ENCODE results near the gene FOLR1.
"Not testable (repeated sequence)": the region's sequence is repeated elsewhere in the genome, so short reads cannot be mapped to it uniquely, and the experiment has no call there.

The FOLR1 gene

GRCh38 chr11:72204886-72205285 is 12.9 kb downstream of the FOLR1 start:
- no peak for ATAC-seq (ENCODE audit: insufficient read depth, low read depth)
- Histone ChIP-seq H3K4me3 (ENCODE audit: low read depth in 1 of 2, low read length in 2 of 2) (no peak overlapping the region), H4K20me1 (ENCODE audit: insufficient read depth, low read length) (no peaks in the 10 kb centered on the region), H2AFZ (ENCODE audit: low read depth, low read length) (no peak overlapping the region), H3K27me3 (ENCODE audit: insufficient read depth, low read length, poor library complexity) (no peaks in the 10 kb centered on the region), H3K36me3 (ENCODE audit: insufficient read depth, low read length) (no peaks in the 10 kb centered on the region), H3K9me3 (ENCODE audit: insufficient read depth, low read length, severe bottlenecking) (peaks cover 4% of the 10 kb centered on the region), H3K9ac (ENCODE audit: low read depth, low read length) (no peak overlapping the region), H3K4me1 (ENCODE audit: insufficient read depth, low read length) (no peaks in the 10 kb centered on the region), H3K4me2 (ENCODE audit: insufficient read depth, low read length) (no peak overlapping the region), H3K79me2 (ENCODE audit: insufficient read depth, low read length) (no peaks in the 10 kb centered on the region), H3K27ac (ENCODE audit: low read length) (no peak overlapping the region)
- no peak for DNase-seq
- TF ChIP-seq EZH2 (IDR thresholded peaks at IDR 0.05; ENCODE audit: borderline replicate concordance, low read depth, low read length, severe bottlenecking) (no peak), CTCF (IDR thresholded peaks at IDR 0.05; ENCODE audit: borderline replicate concordance, extremely low read depth, low read length, poor library complexity, severe bottlenecking) (no peak)

- H3K9me3 ChIP-seq (ENCODE audit: insufficient read depth, low read length, severe bottlenecking); H3K4me2 ChIP-seq (ENCODE audit: insufficient read depth, low read length); H3K27ac ChIP-seq (ENCODE audit: low read length); ATAC-seq (ENCODE audit: insufficient read depth, low read depth); H4K20me1 ChIP-seq (ENCODE audit: insufficient read depth, low read length); DNase-seq; H3K4me3 ChIP-seq (ENCODE audit: low read depth in 1 of 2, low read length in 2 of 2); H2AFZ ChIP-seq (ENCODE audit: low read depth, low read length); H3K4me1 ChIP-seq (ENCODE audit: insufficient read depth, low read length); H3K27me3 ChIP-seq (ENCODE audit: insufficient read depth, low read length, poor library complexity); H3K79me2 ChIP-seq (ENCODE audit: insufficient read depth, low read length); H3K9ac ChIP-seq (ENCODE audit: low read depth, low read length); H3K36me3 ChIP-seq (ENCODE audit: insufficient read depth, low read length): not testable (repeated sequence)
Measured at GRCh38 chr11:72206794-72207193, 14.9 kb downstream of the FOLR1 start.

GRCh38 chr11:72208281-72208680 is 16.3 kb downstream of the FOLR1 start:
- ATAC-seq (ENCODE audit: insufficient read depth, low read depth) = no peak
- DNase-seq = no peak

GRCh38 chr11:72209101-72209500 is 17.2 kb downstream of the FOLR1 start:
- Histone ChIP-seq H3K36me3 (ENCODE audit: insufficient read depth, low read length) (no peaks in the 10 kb centered on the region), H4K20me1 (ENCODE audit: insufficient read depth, low read length) (no peaks in the 10 kb centered on the region), H3K9me3 (ENCODE audit: insufficient read depth, low read length, severe bottlenecking) (peaks cover 4% of the 10 kb centered on the region), H3K4me3 (ENCODE audit: low read depth in 1 of 2, low read length in 2 of 2) (no peak overlapping the region), H3K4me1 (ENCODE audit: insufficient read depth, low read length) (no peaks in the 10 kb centered on the region), H3K27me3 (ENCODE audit: insufficient read depth, low read length, poor library complexity) (no peaks in the 10 kb centered on the region), H2AFZ (ENCODE audit: low read depth, low read length) (no peak overlapping the region), H3K27ac (ENCODE audit: low read length) (no peak overlapping the region), H3K4me2 (ENCODE audit: insufficient read depth, low read length) (no peak overlapping the region), H3K79me2 (ENCODE audit: insufficient read depth, low read length) (no peaks in the 10 kb centered on the region), H3K9ac (ENCODE audit: low read depth, low read length) (no peak overlapping the region)
- no peak for TF ChIP-seq EZH2 (IDR thresholded peaks at IDR 0.05; ENCODE audit: borderline replicate concordance, low read depth, low read length, severe bottlenecking)
- TF ChIP-seq CTCF (IDR thresholded peaks at IDR 0.05; ENCODE audit: borderline replicate concordance, extremely low read depth, low read length, poor library complexity, severe bottlenecking) = no peak
- DNase-seq = no peak
- no peak for ATAC-seq (ENCODE audit: insufficient read depth, low read depth)

More at GRCh38 chr11:72208281-72208680, 16.3 kb downstream of the FOLR1 start:
- Histone ChIP-seq H3K27ac (ENCODE audit: low read length) (no peak overlapping the region), H3K27me3 (ENCODE audit: insufficient read depth, low read length, poor library complexity) (no peaks in the 10 kb centered on the region), H3K9ac (ENCODE audit: low read depth, low read length) (no peak overlapping the region), H3K79me2 (ENCODE audit: insufficient read depth, low read length) (no peaks in the 10 kb centered on the region), H3K4me3 (ENCODE audit: low read depth in 1 of 2, low read length in 2 of 2) (no peak overlapping the region), H3K4me2 (ENCODE audit: insufficient read depth, low read length) (no peak overlapping the region), H2AFZ (ENCODE audit: low read depth, low read length) (no peak overlapping the region), H3K9me3 (ENCODE audit: insufficient read depth, low read length, severe bottlenecking) (peaks cover 4% of the 10 kb centered on the region), H3K36me3 (ENCODE audit: insufficient read depth, low read length) (no peaks in the 10 kb centered on the region), H4K20me1 (ENCODE audit: insufficient read depth, low read length) (no peaks in the 10 kb centered on the region), H3K4me1 (ENCODE audit: insufficient read depth, low read length) (no peaks in the 10 kb centered on the region)
- TF ChIP-seq EZH2 (IDR thresholded peaks at IDR 0.05; ENCODE audit: borderline replicate concordance, low read depth, low read length, severe bottlenecking) (no peak), CTCF (IDR thresholded peaks at IDR 0.05; ENCODE audit: borderline replicate concordance, extremely low read depth, low read length, poor library complexity, severe bottlenecking) (no peak)

Measured in DND-41 (cell line).